ENCODE measurements around the gene NKAIN1. TPM values are rescaled to one million over a fixed set of nuclear protein-coding genes. Genes with fewer than 3 reads are reported as not detected.

The NKAIN1 gene
- total and polyA plus RNA-seq, 2 of the 13 experiments (the other 11 are each of a cell fraction or from before 2014, with no cell fraction given): 0.29 to 0.40 TPM

- 0 out of 2 replicates have a peak, but pooled peaks have one; percentile 20 for TF ChIP-seq ZSCAN21 (CRISPR knock-in tag; IDR thresholded peaks at IDR 0.05; ENCODE audit: borderline replicate concordance)
- no peak for TF ChIP-seq REXO4 (CRISPR knock-in tag; IDR thresholded peaks at IDR 0.05; ENCODE audit: borderline replicate concordance)
- 0 out of 2 replicates have a peak, but pooled peaks have one; percentile 23 for TF ChIP-seq SRY (CRISPR knock-in tag; IDR thresholded peaks at IDR 0.05)
- TF ChIP-seq E2F5 (CRISPR knock-in tag; conservative IDR thresholded peaks at IDR 0.05): 0 out of 2 replicates have a peak, but pooled peaks have one; percentile 47
- 0 out of 2 replicates have a peak, but pooled peaks have one; percentile 59 for TF ChIP-seq EEA1 (CRISPR knock-in tag; IDR thresholded peaks at IDR 0.05; ENCODE audit: borderline replicate concordance)
- TF ChIP-seq ZBTB20 (CRISPR knock-in tag; IDR thresholded peaks at IDR 0.05; ENCODE audit: borderline replicate concordance, low read depth): 0 out of 2 replicates have a peak, but pooled peaks have one; percentile 58
- 0 out of 2 replicates have a peak, but pooled peaks have one; percentile 45 for TF ChIP-seq ZNF343 (CRISPR knock-in tag; IDR thresholded peaks at IDR 0.05)
- peak; percentile 17 to 62; a peak in 2 of 4 replicates for TF ChIP-seq HMGXB4 (CRISPR knock-in tag; IDR thresholded peaks at IDR 0.05; ENCODE audit: borderline replicate concordance in 1 of 2, low read depth in 1 of 2)
- no peak for TF ChIP-seq RNF2 (conservative IDR thresholded peaks at IDR 0.05; ENCODE audit: low read depth)
- peak; percentile 55; the same call in 1 of the 2 replicates for TF ChIP-seq ARNTL (CRISPR knock-in tag; IDR thresholded peaks at IDR 0.05)
- TF ChIP-seq RARA (CRISPR knock-in tag; IDR thresholded peaks at IDR 0.05): 0 out of 2 replicates have a peak, but pooled peaks have one; percentile 10
- TF ChIP-seq ZBTB43 (CRISPR knock-in tag; conservative IDR thresholded peaks at IDR 0.05): 0 out of 2 replicates have a peak, but pooled peaks have one; percentile 10
- peak; percentile 80 for TF ChIP-seq RBFOX2 (IDR thresholded peaks at IDR 0.05; ENCODE audit: low read depth, low read length)
- TF ChIP-seq MZF1 (CRISPR knock-in tag; IDR thresholded peaks at IDR 0.05; ENCODE audit: borderline replicate concordance): no peak
- peak; percentile 96 for TF ChIP-seq PATZ1 (CRISPR knock-in tag; IDR thresholded peaks at IDR 0.05)
- peak; percentile 58 for TF ChIP-seq ZNF574 (CRISPR knock-in tag; IDR thresholded peaks at IDR 0.05)
- 0 out of 2 replicates have a peak, but pooled peaks have one; percentile 21 for TF ChIP-seq ZNF280B (CRISPR knock-in tag; IDR thresholded peaks at IDR 0.05; ENCODE audit: borderline replicate concordance)
Observed at GRCh38 chr1:31155216-31155806, 84.4 kb downstream of the NKAIN1 start (continued).

Measured in HepG2 (cell line).